ENCODE measurements around the gene MORC1. TPM values are rescaled to one million over a fixed set of nuclear protein-coding genes. Genes with fewer than 3 reads are reported as not detected.

The MORC1 gene
- total RNA-seq, 6 experiments from 2014 or later, result 0.07 to 0.16 (median 0.14) TPM; not detected in 2

GRCh38 chr3:108976058-108976457, 141.9 kb downstream of the MORC1 start:
- no peak overlapping the region for H3K4me3 ChIP-seq
- ATAC-seq (no peak), DNase-seq (no peak)
- H3K4me1 ChIP-seq, result peaks cover 0 to 2% (median 0%) of the 10 kb centered on the region in 4 donors
- H3K9me3 ChIP-seq, result no peaks in the 10 kb centered on the region
- intact Hi-C loops (cut with DNase I), result no loop called here
- no peak overlapping the region for H3K27ac ChIP-seq
- TF ChIP-seq CTCF (IDR thresholded peaks at IDR 0.05) (no peak), POLR2A (IDR thresholded peaks at IDR 0.05) (no peak)
- H3K27me3 ChIP-seq, result no peaks in the 10 kb centered on the region
- WGBS (ENCODE audit: insufficient coverage, low coverage, low lambda C conversion rate, missing lambda C conversion rate), result 88% methylated on average over 2 of the region's 2 CpGs
- H3K36me3 ChIP-seq, result no peaks in the 10 kb centered on the region

- no peak for TF ChIP-seq CTCF (IDR thresholded peaks at IDR 0.05)
- TF ChIP-seq POLR2A (IDR thresholded peaks at IDR 0.05), result no peak
- ATAC-seq, result no peak
- WGBS (ENCODE audit: insufficient coverage, low coverage, low lambda C conversion rate, missing lambda C conversion rate), result 39% methylated on average over 1 of the region's 1 CpG
- no peaks in the 10 kb centered on the region for H3K9me3 ChIP-seq
- H3K4me1 ChIP-seq, result no peaks in the 10 kb centered on the region
- intact Hi-C loops (cut with DNase I), result no loop called here
- no peak overlapping the region for H3K4me3 ChIP-seq
- no peak for DNase-seq
- no peaks in the 10 kb centered on the region for H3K36me3 ChIP-seq
- H3K27me3 ChIP-seq, result no peaks in the 10 kb centered on the region
- H3K27ac ChIP-seq, result no peak overlapping the region
These were observed 144.9 kb downstream of the MORC1 start for GRCh38 chr3:108973019-108973418.

- Histone ChIP-seq H3K27ac (no peak overlapping the region), H3K4me3 (no peak overlapping the region), H3K9me3 (no peaks in the 10 kb centered on the region), H3K27me3 (no peaks in the 10 kb centered on the region), H3K4me1 (no peaks in the 10 kb centered on the region), H3K36me3 (no peaks in the 10 kb centered on the region)
- intact Hi-C loops (cut with DNase I), result no loop called here
- TF ChIP-seq POLR2A (IDR thresholded peaks at IDR 0.05) (no peak), CTCF (IDR thresholded peaks at IDR 0.05) (no peak)
- WGBS (ENCODE audit: insufficient coverage, low coverage, low lambda C conversion rate, missing lambda C conversion rate), result 52% methylated on average over 3 of the region's 3 CpGs
- ATAC-seq (no peak), DNase-seq (no peak)
These were observed 145.5 kb downstream of the MORC1 start for GRCh38 chr3:108972482-108972881.

- no peak for DNase-seq
- no peak for TF ChIP-seq CTCF (IDR thresholded peaks at IDR 0.05)
- TF ChIP-seq POLR2A (IDR thresholded peaks at IDR 0.05), result no peak
These were observed 147.4 kb downstream of the MORC1 start for GRCh38 chr3:108970561-108970960.

GRCh38 chr3:108966773-108967172, 151.2 kb downstream of the MORC1 start:
- no peaks in the 10 kb centered on the region for H3K4me1 ChIP-seq
- intact Hi-C loops (cut with DNase I), result no loop called here
- H3K27me3 ChIP-seq, result no peaks in the 10 kb centered on the region
- TF ChIP-seq CTCF (IDR thresholded peaks at IDR 0.05), result no peak
- TF ChIP-seq POLR2A (IDR thresholded peaks at IDR 0.05), result no peak
- H3K27ac ChIP-seq, result no peak overlapping the region
- no peak for DNase-seq
- no peak for ATAC-seq
- H3K36me3 ChIP-seq, result no peaks in the 10 kb centered on the region
- WGBS (ENCODE audit: insufficient coverage, low coverage, low lambda C conversion rate, missing lambda C conversion rate), result 29% methylated on average over 3 of the region's 3 CpGs
- H3K9me3 ChIP-seq, result no peaks in the 10 kb centered on the region
- no peak overlapping the region for H3K4me3 ChIP-seq

More at GRCh38 chr3:108970561-108970960, 147.4 kb downstream of the MORC1 start:
- Histone ChIP-seq H3K4me1 (no peaks in the 10 kb centered on the region), H3K27me3 (no peaks in the 10 kb centered on the region), H3K4me3 (no peak overlapping the region), H3K36me3 (no peaks in the 10 kb centered on the region), H3K27ac (no peak overlapping the region), H3K9me3 (no peaks in the 10 kb centered on the region)
- intact Hi-C loops (cut with DNase I), result no loop called here
- 56% methylated on average over 3 of the region's 3 CpGs for WGBS (ENCODE audit: insufficient coverage, low coverage, low lambda C conversion rate, missing lambda C conversion rate)
- ATAC-seq, result no peak
